Tibial nerve (tissue), 4 donors: ENCODE results near the gene R3HDM4. TPM values are rescaled to one million over a fixed set of nuclear protein-coding genes. Genes with fewer than 3 reads are reported as not detected.
A peak's percentile ranks its signal among the peaks of the same experiment; 100 is the strongest.

Experiments used
- DNase-seq, 2 donors: peaks; one replicate each; pipeline ENCODE4 v3.0.0-alpha.2; 2019; ENCODE audit warnings: low spot score in 2 of 2
- H3K27ac ChIP-seq, 4 donors: fragments of 200-600 bp; sonication (generic) in 3 of 4; one replicate each; pipeline ENCODE4 v1.5.1; 2017 to 2019; ENCODE audit warnings: mild to moderate bottlenecking in 1 of 4
- H3K27me3 ChIP-seq, 2 donors: fragments of 200-600 bp; sonication (generic) in 1 of 2; one replicate each; pipeline versions ENCODE4 v1.5.1 to v1.6.0; 2017 to 2019
- H3K36me3 ChIP-seq, 3 donors: fragments of 200-600 bp; sonication (generic); one replicate each; pipeline ENCODE4 v1.5.1; 2018 to 2019
- H3K4me1 ChIP-seq, 4 donors: fragments of 200-600 bp; sonication (generic) in 3 of 4; one replicate each; pipeline ENCODE4 v1.5.1; 2017 to 2019
- H3K4me3 ChIP-seq, 4 donors: fragments of 200-600 bp; sonication (generic) in 3 of 4; one replicate each; pipeline ENCODE4 v1.5.1; 2017 to 2019; ENCODE audit warnings: mild to moderate bottlenecking in 1 of 4, moderate library complexity in 1 of 4
- H3K9me3 ChIP-seq, 4 donors: fragments of 200-600 bp; sonication (generic) in 3 of 4; one replicate each; pipeline ENCODE4 v1.5.1; 2017 to 2019
- EP300 ChIP-seq, 2 donors: sonication (generic); formaldehyde crosslinking; IDR thresholded peaks; one replicate each; pipeline ENCODE4 v1.6.1; 2017; ENCODE audit warnings: antibody characterized with exemption in 2 of 2, mild to moderate bottlenecking in 1 of 2
- POLR2A ChIP-seq, 2 donors: fragments of 450-650 bp; IDR thresholded peaks; one replicate each; pipeline ENCODE4 v1.6.1; 2017; ENCODE audit warnings: antibody characterized with exemption in 2 of 2, mild to moderate bottlenecking in 2 of 2, moderate library complexity in 2 of 2
- WGBS, 2 donors: methylation state at CpG; one replicate each; pipeline ENCODE4 v1.1.5; 2018; 5-methylcytosine and 5-hydroxymethylcytosine counted together
- total RNA-seq, 4 donors: library from RNA; depleted of rRNA; stranded (reverse); fragments of >200 nt; gene quantifications; one replicate each; pipeline ENCODE4 v1.1.0, GENCODE V29; 2016
- TF ChIP-seq, protein P1 (sequence below), 5 experiments: fragments of 200-600 bp in 3 of 5; fragments of 450-650 bp in 2 of 5; sonication (generic) in 3 of 5; IDR thresholded peaks; one replicate each; pipeline ENCODE4 v1.5.1; 2016 to 2019; ENCODE audit warnings: antibody characterized with exemption in 5 of 5, mild to moderate bottlenecking in 3 of 5, moderate library complexity in 2 of 5

R3HDM4 gene
- total RNA-seq, 4 donors from 2014 or later, result 30.2 to 47.7 (median 37.6) TPM

DNA sequence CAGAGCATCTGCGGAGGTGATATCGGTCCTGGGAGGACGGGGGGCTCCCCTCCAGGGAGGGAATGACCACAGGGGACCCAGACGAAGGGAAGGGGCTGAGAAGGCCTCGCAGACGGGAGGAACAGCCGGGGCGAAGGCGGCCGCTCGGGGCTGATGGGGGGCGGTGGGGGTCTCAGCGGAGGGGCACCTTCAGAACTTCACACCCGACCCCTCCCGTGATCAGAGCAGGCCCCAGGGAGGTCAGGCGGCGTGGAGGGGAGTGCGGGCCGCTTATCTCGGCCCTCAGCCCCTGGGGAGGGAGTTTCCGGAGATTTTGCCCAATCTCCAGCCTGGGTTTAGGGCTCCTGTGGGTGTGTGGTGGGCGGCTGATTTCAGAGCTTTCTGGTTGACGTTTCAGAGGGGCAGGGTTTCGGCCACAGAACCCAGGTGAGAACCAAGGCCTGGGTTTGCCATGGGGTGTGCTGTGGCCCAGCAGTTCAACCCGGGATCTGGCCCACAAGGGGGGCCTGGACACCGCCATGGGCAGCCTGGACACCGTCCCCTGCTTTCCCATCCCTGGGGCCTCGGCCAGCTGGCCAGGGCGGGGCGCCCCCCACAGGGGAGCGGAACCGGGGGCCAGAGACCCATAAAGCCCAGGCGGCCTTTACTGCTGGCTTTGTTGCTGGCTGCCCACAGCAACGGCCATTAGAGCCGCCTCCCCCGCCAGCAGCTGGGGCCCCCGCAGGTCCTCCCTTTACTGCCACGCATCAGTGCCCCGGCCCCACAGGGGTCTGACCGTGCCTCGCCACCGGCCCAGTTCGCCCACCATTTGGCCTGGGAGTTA lies 41.9 kb upstream of the R3HDM4 start:
- WGBS, 2 donors, result 69 to 77% methylated on average over 35 to 43 of the region's 43 CpGs

DNA sequence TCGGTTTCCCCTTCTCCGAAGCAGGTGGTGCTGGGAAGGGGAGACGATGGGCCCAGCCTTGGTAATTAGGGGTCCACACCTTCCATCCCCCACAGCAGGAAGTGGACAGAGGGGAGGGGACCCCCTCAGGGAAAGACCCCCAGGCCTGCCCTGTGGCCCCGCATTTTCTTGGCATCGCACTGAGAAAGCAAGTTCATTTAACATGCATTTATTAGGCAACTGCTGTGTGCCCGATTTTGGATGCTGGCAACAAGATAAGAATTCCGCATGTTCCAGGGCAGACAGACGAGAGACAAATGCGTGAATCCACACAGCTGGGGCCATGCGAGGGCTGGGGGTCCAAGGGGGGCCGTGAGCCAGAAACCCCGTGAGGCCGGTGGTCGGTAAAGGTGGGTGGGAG lies 41.3 kb upstream of the R3HDM4 start:
- Histone ChIP-seq H3K36me3 (peaks cover 0 to 4% (median 0%) of the 10 kb centered on the region in 3 donors), H3K4me1 (peaks cover 0 to 26% (median 13%) of the 10 kb centered on the region in 4 donors), H3K4me3 (no peak overlapping the region), H3K9me3 (no peaks in the 10 kb centered on the region), H3K27ac (no peak overlapping the region), H3K27me3 (peaks cover 0 to 4% of the 10 kb centered on the region in 2 donors)
- 74 to 75% methylated on average over 11 to 14 of the region's 14 CpGs for WGBS, 2 donors
- no peak for DNase-seq
- TF ChIP-seq POLR2A (IDR thresholded peaks at IDR 0.05) (no peak), EP300 (IDR thresholded peaks at IDR 0.05) (no peak)
- TF ChIP-seq, protein P1, sequence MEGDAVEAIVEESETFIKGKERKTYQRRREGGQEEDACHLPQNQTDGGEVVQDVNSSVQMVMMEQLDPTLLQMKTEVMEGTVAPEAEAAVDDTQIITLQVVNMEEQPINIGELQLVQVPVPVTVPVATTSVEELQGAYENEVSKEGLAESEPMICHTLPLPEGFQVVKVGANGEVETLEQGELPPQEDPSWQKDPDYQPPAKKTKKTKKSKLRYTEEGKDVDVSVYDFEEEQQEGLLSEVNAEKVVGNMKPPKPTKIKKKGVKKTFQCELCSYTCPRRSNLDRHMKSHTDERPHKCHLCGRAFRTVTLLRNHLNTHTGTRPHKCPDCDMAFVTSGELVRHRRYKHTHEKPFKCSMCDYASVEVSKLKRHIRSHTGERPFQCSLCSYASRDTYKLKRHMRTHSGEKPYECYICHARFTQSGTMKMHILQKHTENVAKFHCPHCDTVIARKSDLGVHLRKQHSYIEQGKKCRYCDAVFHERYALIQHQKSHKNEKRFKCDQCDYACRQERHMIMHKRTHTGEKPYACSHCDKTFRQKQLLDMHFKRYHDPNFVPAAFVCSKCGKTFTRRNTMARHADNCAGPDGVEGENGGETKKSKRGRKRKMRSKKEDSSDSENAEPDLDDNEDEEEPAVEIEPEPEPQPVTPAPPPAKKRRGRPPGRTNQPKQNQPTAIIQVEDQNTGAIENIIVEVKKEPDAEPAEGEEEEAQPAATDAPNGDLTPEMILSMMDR (IDR thresholded peaks at IDR 0.05), result no peak

More for the DNA sequence above, 41.9 kb upstream of the R3HDM4 start:
- Histone ChIP-seq H3K27ac (no peak overlapping the region), H3K27me3 (peaks cover 0 to 4% of the 10 kb centered on the region in 2 donors), H3K4me3 (no peak overlapping the region), H3K9me3 (no peaks in the 10 kb centered on the region), H3K36me3 (peaks cover 0 to 5% (median 0%) of the 10 kb centered on the region in 3 donors), H3K4me1 (peaks cover 0 to 26% (median 13%) of the 10 kb centered on the region in 4 donors)
- no peak for DNase-seq
- no peak for TF ChIP-seq EP300 (IDR thresholded peaks at IDR 0.05)
- no peak for TF ChIP-seq POLR2A (IDR thresholded peaks at IDR 0.05)
- TF ChIP-seq, protein P1 (IDR thresholded peaks at IDR 0.05), result no peak

DNA sequence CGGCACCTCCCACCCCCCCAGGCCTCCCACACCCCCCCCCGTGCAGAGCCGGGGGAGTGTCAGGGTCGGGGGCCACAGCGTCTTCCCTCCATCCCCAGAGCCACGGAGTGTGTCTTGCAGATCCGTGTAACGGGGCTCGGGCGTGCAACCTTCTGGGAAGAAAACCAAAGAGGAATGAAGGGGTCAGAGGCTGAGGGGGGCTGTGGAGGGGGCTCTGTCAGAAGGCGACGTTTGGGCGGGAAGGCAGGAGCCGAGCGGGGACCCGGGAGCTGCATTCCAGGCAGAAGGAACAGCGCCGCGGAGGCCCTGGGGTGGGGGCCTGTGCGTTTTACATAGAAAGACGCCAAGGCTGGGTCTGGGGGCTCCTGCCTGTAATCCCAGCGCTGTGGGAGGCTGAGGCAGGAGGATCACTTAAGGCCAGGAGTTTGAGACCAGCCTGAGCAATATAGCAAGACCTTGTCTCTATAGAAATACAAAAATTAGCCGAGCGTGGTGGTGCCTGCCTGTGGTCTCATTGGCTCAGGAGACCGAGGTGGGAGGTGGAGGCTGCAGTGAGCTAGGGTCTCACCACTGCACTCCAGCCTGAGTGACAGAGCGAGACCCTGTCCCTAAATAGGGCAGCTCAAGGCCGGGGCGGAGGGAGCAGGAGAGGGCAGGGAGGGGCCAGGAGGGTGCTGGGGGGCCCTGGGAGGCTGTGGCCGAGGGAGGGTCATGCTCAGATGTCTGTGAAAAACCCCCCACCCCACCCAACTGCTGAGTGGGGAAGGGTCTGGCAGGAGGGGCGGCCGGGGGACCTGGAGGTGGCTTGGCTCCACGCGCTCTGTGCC lies 40.6 kb upstream of the R3HDM4 start:
- TF ChIP-seq EP300 (IDR thresholded peaks at IDR 0.05), result no peak
- TF ChIP-seq, protein P1 (IDR thresholded peaks at IDR 0.05), result no peak
- no peak for TF ChIP-seq POLR2A (IDR thresholded peaks at IDR 0.05)
- no peak for DNase-seq
- 50 to 58% methylated on average over 29 to 33 of the region's 33 CpGs for WGBS, 2 donors
- Histone ChIP-seq H3K4me1 (peaks cover 0 to 26% (median 13%) of the 10 kb centered on the region in 4 donors), H3K36me3 (no peaks in the 10 kb centered on the region), H3K27ac (no peak overlapping the region), H3K9me3 (no peaks in the 10 kb centered on the region), H3K4me3 (no peak overlapping the region), H3K27me3 (peaks cover 0 to 4% of the 10 kb centered on the region in 2 donors)

DNA sequence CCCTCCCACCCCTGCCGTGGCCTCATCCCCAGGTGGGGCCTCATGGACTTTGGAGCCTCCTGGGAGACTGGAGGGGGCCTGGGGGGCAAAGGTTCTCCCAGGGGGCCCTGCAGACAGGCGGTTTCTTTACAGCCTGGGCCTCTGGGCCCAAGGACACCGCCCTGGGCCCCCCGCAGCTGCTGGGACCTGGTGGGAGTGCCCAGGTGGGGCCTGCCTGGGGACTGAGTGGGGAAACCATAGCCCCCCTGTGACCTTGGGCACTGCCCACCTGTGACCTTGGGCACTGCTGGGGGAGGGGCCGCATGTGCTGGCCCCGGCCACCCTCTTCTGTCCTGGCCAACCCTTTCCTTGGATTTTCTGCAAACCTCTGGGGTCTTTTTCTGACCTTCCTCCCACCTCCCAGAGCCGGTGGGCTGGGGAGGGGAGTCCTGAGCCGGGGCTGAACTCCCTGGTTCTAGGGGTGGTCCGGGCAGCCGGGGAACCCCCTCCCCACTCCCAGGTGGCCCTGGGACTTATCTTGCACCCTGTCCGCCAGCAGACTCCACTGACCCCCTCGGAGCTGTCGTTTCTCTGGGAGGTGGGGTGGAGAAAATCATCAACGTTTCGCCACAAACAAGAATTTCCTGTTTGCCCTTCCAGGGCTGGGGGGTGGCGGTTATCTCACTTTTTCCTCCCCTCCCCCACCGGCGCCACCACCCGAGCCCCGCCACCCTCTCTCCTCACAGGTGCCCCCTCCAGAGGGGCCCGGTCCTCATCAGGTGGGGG lies 39.8 kb upstream of the R3HDM4 start:
- WGBS, 2 donors, result 30 to 33% methylated on average over 20 of the region's 21 CpGs
- no peaks in the 10 kb centered on the region for H3K9me3 ChIP-seq
- H3K4me3 ChIP-seq, result peak overlapping the region in 1 of 4 donors; percentile 26
- H3K27me3 ChIP-seq, result peaks cover 0 to 4% of the 10 kb centered on the region in 2 donors
- H3K36me3 ChIP-seq, result no peaks in the 10 kb centered on the region
- H3K27ac ChIP-seq, result peak overlapping the region in 1 of 4 donors; percentile 50
- DNase-seq, result no peak
- peaks cover 0 to 30% (median 13%) of the 10 kb centered on the region in 4 donors for H3K4me1 ChIP-seq
- TF ChIP-seq, protein P1 (IDR thresholded peaks at IDR 0.05), result no peak
- TF ChIP-seq EP300 (IDR thresholded peaks at IDR 0.05) (no peak), POLR2A (IDR thresholded peaks at IDR 0.05) (no peak)
